ENCODE measurements around the gene PDE4D. TPM values are rescaled to one million over a fixed set of nuclear protein-coding genes. Genes with fewer than 3 reads are reported as not detected.

The PDE4D gene
- total RNA-seq, 1 donor from 2014 or later = 39.2 TPM

DNA sequence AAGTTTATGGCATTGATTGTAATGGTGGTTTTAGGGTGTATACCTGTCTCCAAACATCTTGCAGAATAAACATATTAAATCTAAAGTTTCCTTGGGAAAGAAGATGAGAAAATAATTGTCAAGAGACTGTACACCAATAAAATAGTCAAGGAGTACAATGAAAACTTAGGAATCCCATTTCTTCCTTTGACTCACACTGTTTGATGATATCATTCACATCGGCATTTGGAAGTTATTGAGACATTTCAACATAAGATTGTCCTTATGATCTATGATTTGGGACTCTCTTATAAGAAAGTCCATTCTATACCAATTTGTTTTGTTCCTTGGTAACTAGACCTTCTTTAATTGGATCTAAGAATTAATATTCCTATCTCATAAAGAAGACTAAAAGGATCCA, 828.0 kb downstream of the PDE4D start:
- DNase-seq (ENCODE audit: low read depth) = no peak
- TF ChIP-seq, protein P1, sequence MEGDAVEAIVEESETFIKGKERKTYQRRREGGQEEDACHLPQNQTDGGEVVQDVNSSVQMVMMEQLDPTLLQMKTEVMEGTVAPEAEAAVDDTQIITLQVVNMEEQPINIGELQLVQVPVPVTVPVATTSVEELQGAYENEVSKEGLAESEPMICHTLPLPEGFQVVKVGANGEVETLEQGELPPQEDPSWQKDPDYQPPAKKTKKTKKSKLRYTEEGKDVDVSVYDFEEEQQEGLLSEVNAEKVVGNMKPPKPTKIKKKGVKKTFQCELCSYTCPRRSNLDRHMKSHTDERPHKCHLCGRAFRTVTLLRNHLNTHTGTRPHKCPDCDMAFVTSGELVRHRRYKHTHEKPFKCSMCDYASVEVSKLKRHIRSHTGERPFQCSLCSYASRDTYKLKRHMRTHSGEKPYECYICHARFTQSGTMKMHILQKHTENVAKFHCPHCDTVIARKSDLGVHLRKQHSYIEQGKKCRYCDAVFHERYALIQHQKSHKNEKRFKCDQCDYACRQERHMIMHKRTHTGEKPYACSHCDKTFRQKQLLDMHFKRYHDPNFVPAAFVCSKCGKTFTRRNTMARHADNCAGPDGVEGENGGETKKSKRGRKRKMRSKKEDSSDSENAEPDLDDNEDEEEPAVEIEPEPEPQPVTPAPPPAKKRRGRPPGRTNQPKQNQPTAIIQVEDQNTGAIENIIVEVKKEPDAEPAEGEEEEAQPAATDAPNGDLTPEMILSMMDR (IDR thresholded peaks at IDR 0.05; ENCODE audit: insufficient read depth, low read length, poor library complexity, severe bottlenecking) = no peak

DNA sequence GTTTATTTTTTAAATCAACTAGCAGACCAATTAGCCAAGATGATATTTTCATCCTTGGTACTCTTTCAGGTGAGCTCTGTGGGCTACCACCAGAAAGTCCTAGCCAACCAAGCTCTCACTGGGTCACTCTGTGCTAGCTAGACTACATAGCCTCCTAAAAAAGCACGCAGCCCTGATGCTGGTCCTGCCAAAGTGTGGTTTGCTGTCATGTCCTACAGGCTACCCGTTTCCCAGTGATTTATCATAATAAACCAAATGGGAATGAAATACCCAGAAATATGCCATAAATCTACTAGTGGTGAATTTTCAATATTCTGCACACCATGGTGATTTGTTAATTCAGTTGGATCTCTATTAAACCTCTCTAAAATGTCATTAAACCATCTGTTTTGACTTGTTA, 829.2 kb downstream of the PDE4D start:
- Histone ChIP-seq H3K4me3 (ENCODE audit: low read depth, low read length) (no peak overlapping the region), H3K27me3 (ENCODE audit: control insufficient read depth, insufficient read depth, low read length) (no peaks in the 10 kb centered on the region), H3K36me3 (ENCODE audit: control insufficient read depth, insufficient read depth, low read length) (no peaks in the 10 kb centered on the region)
- DNase-seq (ENCODE audit: low read depth) = no peak
- TF ChIP-seq, protein P1 (IDR thresholded peaks at IDR 0.05; ENCODE audit: insufficient read depth, low read length, poor library complexity, severe bottlenecking) = no peak

More for the DNA sequence above, 828.0 kb downstream of the PDE4D start:
- H3K36me3 ChIP-seq (ENCODE audit: control insufficient read depth, insufficient read depth, low read length) = no peaks in the 10 kb centered on the region
- no peak overlapping the region for H3K4me3 ChIP-seq (ENCODE audit: low read depth, low read length)
- no peaks in the 10 kb centered on the region for H3K27me3 ChIP-seq (ENCODE audit: control insufficient read depth, insufficient read depth, low read length)

DNA sequence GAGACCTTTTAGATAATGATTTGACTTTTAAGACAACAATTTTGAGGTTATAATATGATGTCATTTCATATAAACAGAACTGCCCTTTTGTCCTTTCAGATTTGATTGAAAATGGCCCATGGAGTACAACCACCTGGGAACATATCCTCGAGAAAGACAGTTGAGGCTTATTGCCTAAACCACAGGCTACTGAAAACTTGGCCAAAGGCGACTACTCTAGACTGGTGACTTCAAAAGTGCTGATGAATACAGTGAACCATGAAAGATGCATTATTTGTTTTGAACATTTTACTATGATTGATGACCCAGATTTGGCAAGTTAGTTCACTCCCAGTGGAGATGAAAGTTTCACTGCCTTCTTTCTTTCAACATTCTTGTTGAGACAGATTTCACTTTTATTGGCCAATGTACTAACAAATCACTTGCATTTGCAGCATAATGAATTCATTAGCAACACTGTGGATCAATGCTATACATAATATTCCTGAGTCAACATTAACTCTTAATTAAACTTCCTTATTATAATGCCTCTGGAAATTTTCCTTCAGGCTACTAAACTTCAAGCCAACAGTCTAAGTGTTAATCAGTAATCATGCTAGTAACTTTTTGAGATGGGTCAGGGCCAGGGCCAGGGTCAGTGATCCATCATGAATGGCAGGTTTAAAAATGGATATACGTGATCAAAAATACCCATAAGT, 830.4 kb downstream of the PDE4D start:
- TF ChIP-seq, protein P1 (IDR thresholded peaks at IDR 0.05; ENCODE audit: insufficient read depth, low read length, poor library complexity, severe bottlenecking) = no peak
- DNase-seq (ENCODE audit: low read depth) = no peak
- Histone ChIP-seq H3K27me3 (ENCODE audit: control insufficient read depth, insufficient read depth, low read length) (no peaks in the 10 kb centered on the region), H3K4me3 (ENCODE audit: low read depth, low read length) (no peak overlapping the region), H3K36me3 (ENCODE audit: control insufficient read depth, insufficient read depth, low read length) (no peaks in the 10 kb centered on the region)

DNA sequence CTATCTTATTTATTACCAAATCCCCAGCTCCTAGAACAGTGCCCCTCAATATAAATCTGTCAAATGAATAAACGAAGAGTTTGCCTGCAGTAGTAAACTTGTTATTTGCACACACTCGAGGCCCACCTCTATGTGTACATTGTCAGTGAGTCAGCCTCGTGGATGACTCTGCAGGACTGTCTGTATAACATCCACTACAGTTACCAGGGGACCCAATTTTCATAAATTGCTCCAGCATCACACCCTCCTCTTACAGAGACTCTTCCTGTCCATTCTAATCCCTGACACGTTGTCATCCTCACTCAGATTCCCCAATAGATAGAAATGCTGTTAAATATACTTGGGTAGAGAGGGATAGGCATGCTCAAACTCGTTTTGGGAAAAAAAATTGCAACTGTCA, 832.1 kb downstream of the PDE4D start:
- DNase-seq (ENCODE audit: low read depth) = no peak
- Histone ChIP-seq H3K36me3 (ENCODE audit: control insufficient read depth, insufficient read depth, low read length) (no peaks in the 10 kb centered on the region), H3K4me3 (ENCODE audit: low read depth, low read length) (no peak overlapping the region), H3K27me3 (ENCODE audit: control insufficient read depth, insufficient read depth, low read length) (no peaks in the 10 kb centered on the region)
- TF ChIP-seq, protein P1 (IDR thresholded peaks at IDR 0.05; ENCODE audit: insufficient read depth, low read length, poor library complexity, severe bottlenecking) = no peak

DNA sequence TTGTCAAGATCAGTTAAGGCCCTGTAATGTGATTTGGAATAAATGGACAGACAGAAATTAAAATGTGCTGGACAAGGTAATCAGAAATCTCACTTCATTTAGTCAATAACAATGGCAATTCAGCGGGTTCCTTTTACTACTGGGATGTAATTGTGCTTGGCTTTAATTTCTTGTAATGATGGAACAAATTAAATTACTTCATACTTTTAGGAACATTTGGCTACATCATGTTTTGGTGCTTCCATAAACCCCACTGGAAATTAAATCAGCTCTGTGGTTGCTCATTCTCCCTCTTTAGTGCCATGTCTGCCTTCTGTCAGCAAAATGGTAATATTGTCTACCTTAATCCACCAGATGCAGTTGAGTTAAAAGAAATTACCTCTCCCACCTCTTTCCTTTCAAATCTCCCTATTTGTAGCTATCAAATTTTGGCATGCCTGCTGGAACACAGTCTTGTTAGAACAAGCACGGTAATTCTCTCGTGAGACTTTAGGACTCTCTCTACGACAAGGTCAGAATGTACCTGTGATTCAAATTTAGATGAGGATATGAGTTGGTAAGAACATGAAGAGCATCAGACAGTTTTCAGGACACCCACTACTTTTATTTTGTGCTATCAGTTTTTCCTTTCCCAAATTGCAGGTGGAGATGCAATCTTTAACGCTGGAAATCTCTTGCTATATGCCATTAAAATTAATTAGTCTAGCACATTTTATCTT, 834.4 kb downstream of the PDE4D start:
- TF ChIP-seq, protein P1 (IDR thresholded peaks at IDR 0.05; ENCODE audit: insufficient read depth, low read length, poor library complexity, severe bottlenecking) = no peak
- DNase-seq (ENCODE audit: low read depth) = no peak
- Histone ChIP-seq H3K36me3 (ENCODE audit: control insufficient read depth, insufficient read depth, low read length) (no peaks in the 10 kb centered on the region), H3K27me3 (ENCODE audit: control insufficient read depth, insufficient read depth, low read length) (no peaks in the 10 kb centered on the region), H3K4me3 (ENCODE audit: low read depth, low read length) (no peak overlapping the region)

Measured in kidney epithelial cell (primary cell).